IPS-18c (cell line): ENCODE measurements around the gene HEPH.
"Not testable (repeated sequence)": the region's sequence is repeated elsewhere in the genome, so short reads cannot be mapped to it uniquely, and the experiment has no call there.

ENCODE experiments used
- H3K4me3 ChIP-seq: 2 replicates; pipeline ENCODE4 v1.7.0; 2013; ENCODE audit warnings: low read depth, mild to moderate bottlenecking, low read length, moderate library complexity; ENCODE audit not compliant: insufficient read depth
- H3K9me3 ChIP-seq: one replicate; pipeline ENCODE4 v1.6.1; 2013; ENCODE audit warnings: mild to moderate bottlenecking, low read length, moderate library complexity; ENCODE audit not compliant: control insufficient read depth, insufficient read depth

The HEPH gene

DNA sequence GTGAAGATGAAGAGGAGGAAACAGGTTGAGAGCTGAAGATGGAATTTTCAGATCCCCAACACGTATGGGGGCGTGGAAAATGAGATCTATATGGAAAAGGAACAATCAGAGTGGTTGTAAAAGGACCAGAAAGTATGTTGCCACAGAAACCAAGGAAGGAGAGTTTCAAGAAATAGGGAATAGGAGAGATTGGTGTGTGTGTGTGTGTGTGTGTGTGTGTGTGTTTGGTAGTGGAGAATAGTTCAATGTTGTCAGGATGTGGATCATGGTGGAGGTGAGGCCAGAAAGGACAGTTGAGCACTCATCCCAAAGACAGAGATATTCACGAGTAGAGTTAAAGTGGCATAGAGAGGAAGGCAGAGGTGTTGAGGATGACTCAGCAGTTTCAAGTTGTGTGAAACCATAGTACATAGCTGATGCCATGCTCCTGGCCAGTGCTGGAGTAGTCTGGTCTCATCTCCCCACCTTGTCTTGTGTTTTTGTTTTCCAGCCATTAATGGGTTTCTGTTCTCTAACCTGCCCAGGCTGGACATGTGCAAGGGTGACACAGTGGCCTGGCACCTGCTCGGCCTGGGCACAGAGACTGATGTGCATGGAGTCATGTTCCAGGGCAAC lies 36.1 kb downstream of the HEPH start:
- Histone ChIP-seq H3K4me3 (no peak overlapping the region), H3K9me3 (peaks cover 4% of the 10 kb centered on the region)

DNA sequence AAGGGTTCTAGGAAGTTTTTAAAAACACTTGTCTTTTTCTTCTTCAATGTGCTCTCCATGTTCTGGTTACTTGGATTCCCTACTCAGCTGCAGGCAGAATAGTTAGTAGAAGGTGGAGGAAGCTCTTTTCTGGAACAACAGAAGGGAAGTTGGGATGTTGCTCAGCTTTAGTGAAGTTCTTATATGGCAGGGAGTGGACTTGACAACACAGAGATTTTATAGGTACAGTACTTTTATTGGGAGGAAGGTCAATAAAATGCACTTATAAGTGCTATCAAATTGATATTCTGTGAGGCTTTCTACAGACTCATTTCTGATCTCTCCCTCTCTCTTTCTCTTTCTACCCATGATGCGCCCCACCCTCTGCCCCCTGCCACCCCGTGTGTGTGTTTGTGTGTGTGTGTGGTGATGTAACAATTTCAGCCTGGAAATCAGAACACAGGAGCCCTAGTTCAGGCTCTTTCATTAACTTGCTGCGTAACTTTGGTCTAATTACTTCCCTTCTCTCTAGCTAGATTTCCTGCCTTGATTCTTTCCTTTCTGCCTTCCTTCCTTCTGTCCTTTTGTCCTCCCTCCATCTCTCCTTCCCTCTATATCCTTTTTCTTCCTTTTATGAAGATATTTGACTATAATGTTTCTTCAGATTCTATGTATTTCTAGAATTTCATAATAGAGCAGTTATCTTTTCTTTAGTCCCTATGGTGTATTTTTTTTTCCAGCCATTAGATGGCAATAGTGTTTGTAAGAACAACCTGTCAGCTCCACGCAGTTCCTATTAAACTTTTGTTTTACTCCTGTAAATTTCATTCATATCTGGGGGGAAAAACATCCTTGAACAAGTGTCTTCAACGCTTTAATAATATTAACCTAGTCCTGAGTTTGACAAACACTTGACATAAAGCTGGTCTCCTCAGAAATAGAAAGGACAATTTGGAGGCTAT lies 37.1 kb downstream of the HEPH start:
- peaks cover 4% of the 10 kb centered on the region for H3K9me3 ChIP-seq
- no peak overlapping the region for H3K4me3 ChIP-seq

DNA sequence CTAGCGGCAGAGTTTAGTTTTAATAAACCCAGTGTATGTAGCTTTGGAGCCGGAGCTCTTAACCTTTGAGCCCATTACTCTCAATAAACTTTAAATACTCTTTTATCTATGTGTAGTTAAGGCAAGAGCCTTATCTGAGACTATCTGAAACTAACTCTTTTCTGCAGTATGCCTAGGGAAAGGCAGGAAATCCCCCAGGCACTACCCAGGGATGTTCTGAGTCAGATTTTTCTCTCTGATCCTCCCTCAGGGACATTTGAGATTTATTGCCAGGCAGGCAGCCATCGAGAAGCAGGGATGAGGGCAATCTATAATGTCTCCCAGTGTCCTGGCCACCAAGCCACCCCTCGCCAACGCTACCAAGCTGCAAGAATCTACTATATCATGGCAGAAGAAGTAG lies 39.1 kb downstream of the HEPH start:
- H3K4me3 ChIP-seq: no peak overlapping the region
- H3K9me3 ChIP-seq: peaks cover 4% of the 10 kb centered on the region

DNA sequence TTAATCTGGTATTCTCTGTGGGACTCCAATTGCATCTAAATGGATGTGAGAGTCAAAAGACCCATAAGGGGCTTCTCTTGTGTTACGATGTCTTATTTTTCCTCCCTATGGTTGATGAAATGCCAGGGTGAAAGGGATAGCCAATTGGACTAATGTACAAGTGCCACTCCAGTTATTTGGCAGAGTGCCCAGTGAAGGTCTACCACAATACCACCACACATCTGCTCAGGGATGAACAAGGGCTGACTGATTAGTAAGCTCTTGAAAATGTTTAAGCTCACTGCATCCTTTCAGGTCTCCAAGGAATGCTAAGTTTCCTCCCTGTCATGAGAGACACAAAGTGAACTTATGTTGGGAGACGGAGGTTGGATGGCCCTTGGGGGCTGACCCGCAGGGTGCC lies 57.8 kb downstream of the HEPH start:
- no peak overlapping the region for H3K4me3 ChIP-seq
- peaks cover 4% of the 10 kb centered on the region for H3K9me3 ChIP-seq

GRCh38 chrX:66232296-66232695 lies 68.2 kb downstream of the HEPH start:
- H3K4me3 ChIP-seq: no peak overlapping the region
- no peaks in the 10 kb centered on the region for H3K9me3 ChIP-seq

DNA sequence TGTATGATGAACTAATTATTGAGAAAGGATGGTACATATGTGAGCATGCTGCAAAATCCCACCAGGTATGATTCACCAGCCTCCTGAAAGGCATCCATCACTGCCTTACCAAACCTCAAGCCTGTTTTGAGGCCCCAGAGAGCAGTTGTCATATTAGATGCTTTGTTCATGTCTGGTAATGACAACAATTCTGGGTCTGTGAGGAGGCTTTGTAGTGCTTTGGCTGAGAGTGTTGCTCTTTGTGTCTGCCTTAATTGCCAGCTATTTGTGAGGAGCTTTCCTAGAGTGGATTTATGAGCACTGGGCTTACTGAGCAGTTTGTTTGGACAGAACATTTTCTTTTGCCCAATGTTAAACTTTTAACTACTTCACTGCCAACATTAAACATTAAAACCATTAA lies 69.2 kb downstream of the HEPH start:
- Histone ChIP-seq H3K4me3 (no peak overlapping the region), H3K9me3 (no peaks in the 10 kb centered on the region)

- H3K9me3 ChIP-seq, H3K4me3 ChIP-seq: not testable (repeated sequence)
Measured at GRCh38 chrX:66233904-66234303, 69.9 kb downstream of the HEPH start.

- Histone ChIP-seq H3K9me3 (peaks cover 6% of the 10 kb centered on the region), H3K4me3 (no peak overlapping the region)
Measured at GRCh38 chrX:66255359-66255967, 91.4 kb downstream of the HEPH start.

DNA sequence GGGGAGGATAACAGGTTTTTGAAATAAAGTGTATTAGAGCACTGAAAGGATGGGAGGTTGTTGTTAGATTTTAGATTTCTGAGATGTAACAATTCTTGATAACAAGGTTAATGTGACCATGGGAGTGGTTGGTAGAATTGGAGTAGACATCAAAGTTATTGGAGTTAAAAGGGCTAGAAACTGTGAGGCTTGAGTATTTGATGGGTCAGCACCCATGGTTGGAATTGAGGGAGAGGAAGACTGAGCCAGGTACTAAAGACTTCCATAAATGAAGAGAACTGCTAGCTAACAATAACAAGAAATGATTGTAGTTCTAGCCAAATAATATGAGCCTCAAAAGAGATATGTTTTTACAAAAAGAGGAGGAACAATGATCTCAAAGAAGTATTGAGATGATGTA lies 98.8 kb downstream of the HEPH start:
- H3K9me3 ChIP-seq: peaks cover 6% of the 10 kb centered on the region

More for the DNA sequence above, 98.8 kb downstream of the HEPH start:
- H3K4me3 ChIP-seq: no peak overlapping the region
